GM12864 (cell line): ENCODE data around the gene TMEM31.

Source experiments
- DNase-seq: peaks from one replicate; pipeline ENCODE4 v3.0.0-alpha.2; 2011; ENCODE audit warnings: low read depth
- H3K4me3 ChIP-seq: 2 replicates; pipeline ENCODE4 v1.5.1; 2011; ENCODE audit warnings: mild to moderate bottlenecking, low read depth, low read length, control low read depth
- TF ChIP-seq, protein P1 (sequence below): IDR thresholded peaks from 2 replicates; pipeline ENCODE4 v1.5.1; 2011; ENCODE audit warnings: low read depth, mild to moderate bottlenecking, moderate library complexity, low read length, control low read depth, inconsistent platforms; ENCODE audit errors: missing control alignments

Gene TMEM31, protein sequence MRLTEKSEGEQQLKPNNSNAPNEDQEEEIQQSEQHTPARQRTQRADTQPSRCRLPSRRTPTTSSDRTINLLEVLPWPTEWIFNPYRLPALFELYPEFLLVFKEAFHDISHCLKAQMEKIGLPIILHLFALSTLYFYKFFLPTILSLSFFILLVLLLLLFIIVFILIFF

DNA sequence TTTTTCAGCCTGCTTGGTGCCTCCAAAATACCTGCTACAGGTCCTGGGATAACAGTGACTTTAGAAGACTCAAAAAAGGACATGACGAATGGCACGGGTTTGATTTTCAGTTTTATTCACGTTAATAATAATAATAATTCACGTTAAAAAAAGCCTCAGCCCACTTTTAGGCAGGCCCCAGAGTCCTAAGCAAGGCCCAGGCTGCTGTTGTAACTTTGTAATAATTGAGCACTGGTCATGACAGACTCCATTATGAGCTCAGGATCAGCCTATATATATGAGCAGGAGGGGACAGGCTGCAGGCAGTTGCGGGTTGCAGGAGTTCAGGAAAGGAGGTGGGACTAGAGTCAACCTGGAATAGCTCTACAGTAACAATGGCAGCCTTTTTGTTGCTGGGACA lies at the start of gene TMEM31:
TMEM31 (plus strand) TSS at position 301 of the 400 bp plus-strand sequence. CDS start 1,350 bp downstream, outside the sequence.
- no peak for DNase-seq
- TF ChIP-seq, protein P1, sequence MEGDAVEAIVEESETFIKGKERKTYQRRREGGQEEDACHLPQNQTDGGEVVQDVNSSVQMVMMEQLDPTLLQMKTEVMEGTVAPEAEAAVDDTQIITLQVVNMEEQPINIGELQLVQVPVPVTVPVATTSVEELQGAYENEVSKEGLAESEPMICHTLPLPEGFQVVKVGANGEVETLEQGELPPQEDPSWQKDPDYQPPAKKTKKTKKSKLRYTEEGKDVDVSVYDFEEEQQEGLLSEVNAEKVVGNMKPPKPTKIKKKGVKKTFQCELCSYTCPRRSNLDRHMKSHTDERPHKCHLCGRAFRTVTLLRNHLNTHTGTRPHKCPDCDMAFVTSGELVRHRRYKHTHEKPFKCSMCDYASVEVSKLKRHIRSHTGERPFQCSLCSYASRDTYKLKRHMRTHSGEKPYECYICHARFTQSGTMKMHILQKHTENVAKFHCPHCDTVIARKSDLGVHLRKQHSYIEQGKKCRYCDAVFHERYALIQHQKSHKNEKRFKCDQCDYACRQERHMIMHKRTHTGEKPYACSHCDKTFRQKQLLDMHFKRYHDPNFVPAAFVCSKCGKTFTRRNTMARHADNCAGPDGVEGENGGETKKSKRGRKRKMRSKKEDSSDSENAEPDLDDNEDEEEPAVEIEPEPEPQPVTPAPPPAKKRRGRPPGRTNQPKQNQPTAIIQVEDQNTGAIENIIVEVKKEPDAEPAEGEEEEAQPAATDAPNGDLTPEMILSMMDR, result no peak
- H3K4me3 ChIP-seq, result no peak within 1 kb of the TSS

DNA sequence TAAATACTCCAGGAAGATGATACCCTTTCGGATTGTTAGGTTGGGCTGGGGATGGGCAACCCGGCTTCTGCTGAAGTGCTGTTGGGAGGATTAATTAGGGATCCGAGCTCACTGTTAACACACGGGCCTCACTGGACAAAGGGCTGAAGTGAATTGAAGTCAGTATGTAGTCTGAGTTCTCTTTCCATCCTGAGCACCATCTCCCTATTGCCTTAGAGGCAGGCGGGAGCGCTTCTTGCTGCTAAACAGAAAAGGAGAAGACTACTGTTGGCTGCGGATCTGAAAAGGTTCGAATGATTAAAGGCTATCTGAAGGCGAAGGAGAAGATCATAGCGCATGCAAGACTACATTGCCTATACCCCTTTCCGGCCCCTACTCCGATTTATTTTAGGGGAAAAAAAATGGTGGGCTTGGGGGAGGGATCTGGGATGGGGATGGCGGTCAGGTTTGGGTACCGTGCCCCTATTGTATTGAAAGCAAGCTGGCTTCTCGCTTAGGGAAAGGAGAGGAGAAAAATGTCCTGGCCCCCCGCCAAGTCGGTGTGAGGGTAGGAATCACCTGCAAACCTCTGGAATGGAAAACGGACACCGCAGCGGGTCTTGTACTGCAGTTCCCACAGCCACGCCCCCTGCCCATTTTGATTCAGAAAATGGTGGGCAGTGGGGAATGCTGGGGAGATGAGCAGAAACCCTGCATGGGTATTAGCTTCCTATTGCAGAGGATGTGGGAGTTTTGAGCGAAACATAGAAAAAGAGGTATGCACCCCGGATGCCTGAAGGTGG lies 46.5 kb upstream of the TMEM31 start:
- no peak for DNase-seq
- TF ChIP-seq, protein P1, result no peak
- no peak overlapping the region for H3K4me3 ChIP-seq

DNA sequence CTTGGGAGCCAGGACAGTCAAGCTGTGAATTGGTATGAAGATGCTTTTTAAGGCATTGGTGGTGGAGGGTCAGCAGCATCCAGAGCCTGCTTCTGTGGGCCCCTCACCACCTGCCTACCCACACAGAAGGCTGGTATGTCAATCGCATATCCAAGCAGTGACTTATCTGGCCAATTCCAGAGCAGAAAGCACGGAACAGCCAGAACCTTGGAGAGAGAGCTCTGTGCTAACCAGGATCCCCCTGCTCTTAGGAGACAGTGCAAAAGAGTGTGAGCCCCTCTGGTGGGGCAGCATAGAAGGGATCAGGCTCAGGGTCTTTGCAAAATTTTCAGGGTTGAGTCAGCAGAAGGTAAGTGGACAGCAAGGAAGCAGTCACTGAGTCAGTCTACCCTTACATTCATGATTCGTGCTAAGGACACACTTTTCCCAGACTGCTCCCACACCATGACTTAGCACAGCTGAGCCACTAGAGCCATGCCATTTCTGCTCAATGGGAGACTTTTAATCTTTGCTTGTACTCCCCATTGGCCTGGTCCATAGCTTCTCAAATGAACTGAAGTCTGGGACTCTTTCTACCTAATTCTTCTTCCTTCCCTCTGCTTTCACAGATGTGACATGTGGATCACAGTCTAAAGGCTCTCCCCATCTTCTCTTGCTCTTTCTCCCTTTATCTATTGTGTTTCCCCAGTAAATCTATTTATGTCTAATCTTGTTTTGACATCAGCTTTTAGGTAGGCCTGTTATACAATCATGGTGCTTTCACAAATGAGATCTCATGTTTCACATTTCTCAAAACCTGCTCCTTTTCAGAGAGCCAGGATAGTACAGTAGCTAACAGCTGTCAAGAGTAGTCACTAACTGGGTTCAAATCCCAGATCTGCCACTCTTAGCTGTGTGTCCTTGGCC lies 44.3 kb upstream of the TMEM31 start:
- no peak for DNase-seq
- TF ChIP-seq, protein P1, result no peak
- no peak overlapping the region for H3K4me3 ChIP-seq

DNA sequence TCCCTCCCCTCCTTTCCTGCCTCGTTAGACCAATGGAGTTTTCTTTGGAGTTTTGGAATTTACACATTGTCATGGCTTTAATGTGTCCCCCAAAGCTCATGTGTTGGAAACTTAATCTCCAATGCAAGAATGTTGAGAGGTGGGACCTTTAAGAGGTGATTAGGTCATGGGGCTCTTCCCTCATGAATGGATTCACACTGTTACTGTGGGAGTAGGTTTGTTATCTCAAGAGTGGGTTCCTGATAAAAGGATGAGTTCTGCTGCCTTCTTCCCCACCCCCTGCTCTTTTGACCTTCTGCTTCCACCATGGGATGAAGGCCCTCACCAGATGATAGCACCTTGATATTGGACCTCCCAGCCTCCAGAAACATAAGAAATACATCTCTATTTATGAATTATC lies 41.0 kb upstream of the TMEM31 start:
- DNase-seq, result no peak
- TF ChIP-seq, protein P1, result no peak

DNA sequence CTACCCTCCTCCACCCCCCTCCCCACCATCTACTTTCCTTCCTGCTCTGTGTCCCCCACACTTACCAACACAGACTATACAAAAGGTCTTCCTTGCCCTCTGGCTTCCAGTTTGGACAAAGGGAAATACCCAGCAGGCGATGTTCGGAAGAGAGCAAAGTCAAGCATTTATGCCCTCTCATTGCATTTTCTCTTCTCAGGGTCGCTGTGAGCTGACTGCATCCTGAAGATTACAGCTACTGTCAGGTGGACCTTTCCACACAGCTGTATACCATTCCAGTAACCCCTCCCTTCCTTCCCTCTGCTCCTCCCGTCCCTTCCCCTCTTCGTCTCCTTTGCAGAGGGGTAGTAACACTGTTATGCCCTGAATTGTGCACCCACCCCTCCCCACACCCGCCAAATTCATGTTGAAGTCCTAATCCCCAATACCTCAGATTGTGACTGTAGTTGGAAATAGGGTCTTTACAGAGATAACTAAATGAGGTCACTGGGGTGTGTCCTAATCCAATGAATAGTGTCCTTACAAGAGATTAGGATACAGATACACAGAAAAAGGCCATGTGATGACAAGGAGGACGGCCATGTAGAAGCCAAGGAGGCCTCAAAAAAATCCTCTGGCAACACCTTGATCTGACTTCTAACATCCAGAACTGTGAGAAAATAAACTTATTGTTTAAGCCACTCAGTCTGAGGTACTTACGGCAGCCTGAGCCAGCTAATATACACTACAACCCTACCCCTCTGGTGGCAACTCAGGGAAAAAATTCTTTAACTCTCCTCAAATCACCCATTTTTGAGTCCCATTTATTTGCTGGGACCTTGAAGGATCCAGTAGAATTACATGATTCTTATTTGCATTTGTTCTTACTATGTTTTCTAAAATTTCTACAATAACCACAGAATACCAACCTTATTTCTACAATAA lies 35.9 kb upstream of the TMEM31 start:
- DNase-seq, result no peak
- H3K4me3 ChIP-seq, result no peak overlapping the region
- TF ChIP-seq, protein P1, result no peak

More for the DNA sequence above, 41.0 kb upstream of the TMEM31 start:
- H3K4me3 ChIP-seq, result no peak overlapping the region
